Gastrocnemius medialis (tissue), 4 donors: ENCODE data around the gene ZNF699. TPM values are rescaled to one million over a fixed set of nuclear protein-coding genes. Genes with fewer than 3 reads are reported as not detected.

Source experiments
- ATAC-seq, 2 donors: fragments of 150-250 bp; one replicate each; pipeline ENCODE4 v1.9.1; 2016
- DNase-seq, 2 donors: peaks; one replicate each; pipeline ENCODE4 v3.0.0-alpha.2; 2019
- H3K27ac ChIP-seq, 4 donors: fragments of 200-600 bp; sonication (generic); 1 replicate in 1 of 4; 2 replicates in 3 of 4; pipeline ENCODE4 v1.5.1; 2016 to 2018; ENCODE audit warnings: mild to moderate bottlenecking in 2 of 4, moderate library complexity in 1 of 4
- H3K27me3 ChIP-seq, 3 donors: fragments of 200-600 bp; sonication (generic) in 2 of 3; 1 replicate in 1 of 3; 2 replicates in 2 of 3; pipeline versions ENCODE4 v1.5.1 to v1.6.0; 2016 to 2019; ENCODE audit warnings: mild to moderate bottlenecking in 1 of 3, moderate library complexity in 1 of 3
- H3K36me3 ChIP-seq, 2 donors: fragments of 200-600 bp; sonication (generic) in 1 of 2; one replicate each; pipeline ENCODE4 v1.5.1; 2017 to 2018
- H3K4me1 ChIP-seq, 2 donors: fragments of 200-600 bp; sonication (generic) in 1 of 2; one replicate each; pipeline ENCODE4 v1.5.1; 2016 to 2017; ENCODE audit warnings: mild to moderate bottlenecking in 2 of 2
- H3K4me3 ChIP-seq, 4 donors: fragments of 200-600 bp; sonication (generic) in 3 of 4; 1 replicate in 1 of 4; 2 replicates in 3 of 4; pipeline ENCODE4 v1.5.1; 2016 to 2019; ENCODE audit warnings: mild to moderate bottlenecking in 2 of 4
- H3K9me3 ChIP-seq, 3 donors: fragments of 200-600 bp; sonication (generic) in 2 of 3; 1 replicate in 1 of 3; 2 replicates in 2 of 3; pipeline ENCODE4 v1.5.1; 2016 to 2019
- CTCF ChIP-seq, 5 experiments: fragments of 450-650 bp in 3 of 5; fragments of 200-600 bp in 2 of 5; sonication (generic) in 2 of 5; IDR thresholded peaks in 4 of 5; conservative IDR thresholded peaks in 1 of 5; 1 replicate in 4 of 5; 2 replicates in 1 of 5; pipeline ENCODE4 v1.5.1; 2016 to 2019; ENCODE audit warnings: antibody characterized with exemption in 5 of 5, mild to moderate bottlenecking in 3 of 5, moderate library complexity in 3 of 5
- POLR2A ChIP-seq, 2 donors: fragments of 450-650 bp; IDR thresholded peaks; one replicate each; pipeline ENCODE4 v1.6.1; 2017; ENCODE audit warnings: antibody characterized with exemption in 2 of 2, mild to moderate bottlenecking in 2 of 2, moderate library complexity in 2 of 2
- in situ Hi-C, 4 donors: fragments of 200-750 bp; cut with MboI; loops; one replicate each; pipeline versions ENCODE4 v1.15.0 to v1.8.0; 2017; ENCODE audit warnings: low sequenced_read_pairs in 4 of 4
- intact Hi-C: fragments of 100-400 bp; cut with DNase I; formaldehyde crosslinking; loops from one replicate; pipeline ENCODE4 v1.15.1; 2023; ENCODE audit warnings: low total_unique reads
- total RNA-seq, 4 donors: library from RNA; depleted of rRNA; stranded (reverse); fragments of >200 nt; gene quantifications; one replicate each; pipeline versions ENCODE4 v1.1.0 to v1.2.3, GENCODE V29; 2016

Gene ZNF699
- total RNA-seq, 4 donors from 2014 or later, result 0.87 to 4.1 (median 1.8) TPM

DNA sequence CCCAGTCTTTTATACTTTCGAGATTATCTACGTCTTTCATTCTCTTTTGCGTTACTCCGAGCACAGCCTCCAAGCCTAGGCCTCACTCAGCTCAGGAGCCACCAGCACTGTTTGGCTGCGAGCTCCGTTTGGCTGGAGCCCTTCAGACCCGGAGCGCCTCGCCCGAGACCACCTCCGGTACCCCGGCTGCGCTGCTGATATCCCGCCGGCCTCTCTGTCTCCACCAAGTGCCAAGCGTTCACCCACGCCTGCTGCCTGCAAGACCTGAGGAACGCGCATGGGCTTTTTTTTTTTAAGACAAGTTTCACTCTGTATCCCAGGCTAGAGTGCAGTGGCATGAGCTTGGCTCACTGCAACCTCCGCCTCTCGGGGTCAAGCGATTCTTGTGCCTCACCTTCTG lies 39.0 kb upstream of the ZNF699 start:
- Histone ChIP-seq H3K36me3 (peaks cover 0 to 11% of the 10 kb centered on the region in 2 donors), H3K4me1 (no peaks in the 10 kb centered on the region), H3K27ac (no peak overlapping the region), H3K27me3 (peaks cover 0 to 3% (median 0%) of the 10 kb centered on the region in 3 donors), H3K9me3 (peaks cover 8 to 61% (median 10%) of the 10 kb centered on the region in 3 donors), H3K4me3 (no peak overlapping the region)
- DNase-seq, result no peak
- no peak for ATAC-seq
- TF ChIP-seq CTCF (IDR thresholded peaks at IDR 0.05 in 4 of 5, conservative IDR thresholded peaks at IDR 0.05 in 1 of 5), result no peak
- TF ChIP-seq POLR2A (IDR thresholded peaks at IDR 0.05), result no peak
- intact Hi-C loops, result no loop called here
- in situ Hi-C loops, result no loop called here

- TF ChIP-seq CTCF (IDR thresholded peaks at IDR 0.05 in 4 of 5, conservative IDR thresholded peaks at IDR 0.05 in 1 of 5), result no peak
- TF ChIP-seq POLR2A (IDR thresholded peaks at IDR 0.05), result no peak
- intact Hi-C loops, result no loop called here
- Histone ChIP-seq H3K4me3 (no peak overlapping the region), H3K36me3 (peaks cover 0 to 15% of the 10 kb centered on the region in 2 donors), H3K27me3 (peaks cover 0 to 3% (median 0%) of the 10 kb centered on the region in 3 donors), H3K4me1 (no peaks in the 10 kb centered on the region), H3K9me3 (peaks cover 8 to 65% (median 14%) of the 10 kb centered on the region in 3 donors), H3K27ac (no peak overlapping the region)
- ATAC-seq (no peak), DNase-seq (no peak)
- in situ Hi-C loops, result no loop called here
Measured at GRCh38 chr19:9348253-9348652, 38.6 kb upstream of the ZNF699 start.

- ATAC-seq, result no peak
- Histone ChIP-seq H3K27me3 (peaks cover 0 to 3% (median 0%) of the 10 kb centered on the region in 3 donors), H3K9me3 (peaks cover 21 to 85% (median 28%) of the 10 kb centered on the region in 3 donors), H3K36me3 (peaks cover 0 to 47% of the 10 kb centered on the region in 2 donors), H3K4me3 (peak overlapping the region in 1 of 4 donors; percentile 36), H3K27ac (no peak overlapping the region), H3K4me1 (no peaks in the 10 kb centered on the region)
- TF ChIP-seq CTCF (IDR thresholded peaks at IDR 0.05 in 4 of 5, conservative IDR thresholded peaks at IDR 0.05 in 1 of 5), result no peak
- TF ChIP-seq POLR2A (IDR thresholded peaks at IDR 0.05), result no peak
- intact Hi-C loops, result no loop called here
- in situ Hi-C loops, result no loop called here
- no peak for DNase-seq
Measured at GRCh38 chr19:9345005-9345404, 35.4 kb upstream of the ZNF699 start.

DNA sequence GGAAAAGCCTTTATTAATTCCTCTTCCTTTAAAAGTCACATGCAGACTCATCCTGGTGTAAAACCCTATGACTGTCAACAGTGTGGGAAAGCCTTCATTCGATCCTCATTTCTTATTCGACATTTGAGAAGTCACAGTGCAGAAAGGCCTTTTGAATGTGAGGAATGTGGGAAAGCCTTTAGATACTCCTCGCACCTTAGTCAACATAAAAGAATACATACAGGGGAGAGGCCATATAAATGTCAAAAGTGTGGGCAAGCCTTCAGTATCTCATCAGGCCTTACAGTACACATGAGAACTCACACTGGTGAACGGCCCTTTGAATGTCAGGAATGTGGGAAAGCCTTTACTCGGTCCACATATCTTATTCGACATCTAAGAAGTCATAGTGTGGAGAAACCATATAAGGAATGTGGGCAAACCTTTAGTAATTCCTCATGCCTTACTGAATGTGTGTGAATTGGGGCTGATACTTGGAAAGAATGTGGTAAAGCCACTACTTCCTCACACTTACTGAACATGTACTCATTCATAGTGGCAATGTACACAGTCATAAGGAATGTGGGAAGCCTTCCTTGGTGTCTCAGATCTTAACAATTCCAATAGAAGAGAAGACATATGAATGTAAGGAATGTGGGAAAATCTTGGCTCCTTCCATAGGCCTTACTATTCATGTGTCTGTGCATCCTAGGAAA lies 33.1 kb upstream of the ZNF699 start:
- in situ Hi-C loops, result no loop called here
- intact Hi-C loops, result no loop called here
- TF ChIP-seq POLR2A (IDR thresholded peaks at IDR 0.05) (no peak), CTCF (IDR thresholded peaks at IDR 0.05 in 4 of 5, conservative IDR thresholded peaks at IDR 0.05 in 1 of 5) (no peak)
- ATAC-seq (no peak), DNase-seq (no peak)
- Histone ChIP-seq H3K9me3 (peaks cover 24 to 91% (median 35%) of the 10 kb centered on the region in 3 donors), H3K27me3 (no peaks in the 10 kb centered on the region), H3K36me3 (peaks cover 7 to 66% of the 10 kb centered on the region in 2 donors), H3K27ac (no peak overlapping the region), H3K4me1 (no peaks in the 10 kb centered on the region), H3K4me3 (peak overlapping the region in 1 of 4 donors; percentile 28)
